SKM-1 treated with dmso at 0.1 percent for 144 hours (cell line): Measurements from ENCODE around the gene FSTL4.

Experiments used
- DNase-seq: peaks from one replicate; lab custom pipeline; 2025; ENCODE audit not compliant: unreplicated experiment; lab: John Stamatoyannopoulos, UW

The FSTL4 gene

GRCh38 chr5:133371371-133372155, 240.8 kb downstream of the FSTL4 start:
- no peak for DNase-seq

DNA sequence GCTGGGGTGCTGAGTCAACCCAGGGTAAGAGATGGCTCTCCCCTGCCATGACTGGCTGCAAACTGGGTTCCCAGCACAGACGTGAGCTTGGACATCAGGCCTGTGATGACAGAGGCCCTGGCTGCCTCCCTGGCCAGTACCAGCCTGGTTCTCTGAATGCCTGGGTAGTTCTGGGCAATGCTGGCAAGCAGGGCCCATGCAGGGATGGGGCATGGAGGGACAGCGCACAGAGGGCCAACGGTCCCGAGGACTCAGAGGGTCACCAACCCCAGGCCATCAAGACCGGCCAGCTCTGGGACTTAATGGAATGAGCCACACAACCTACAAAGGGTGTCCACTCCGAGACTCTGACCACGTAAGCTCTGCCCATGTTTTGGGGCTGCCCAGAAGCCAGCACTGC, 241.4 kb downstream of the FSTL4 start:
- no peak for DNase-seq

- DNase-seq, result no peak
Measured at GRCh38 chr5:133370036-133370831, 242.1 kb downstream of the FSTL4 start.

DNA sequence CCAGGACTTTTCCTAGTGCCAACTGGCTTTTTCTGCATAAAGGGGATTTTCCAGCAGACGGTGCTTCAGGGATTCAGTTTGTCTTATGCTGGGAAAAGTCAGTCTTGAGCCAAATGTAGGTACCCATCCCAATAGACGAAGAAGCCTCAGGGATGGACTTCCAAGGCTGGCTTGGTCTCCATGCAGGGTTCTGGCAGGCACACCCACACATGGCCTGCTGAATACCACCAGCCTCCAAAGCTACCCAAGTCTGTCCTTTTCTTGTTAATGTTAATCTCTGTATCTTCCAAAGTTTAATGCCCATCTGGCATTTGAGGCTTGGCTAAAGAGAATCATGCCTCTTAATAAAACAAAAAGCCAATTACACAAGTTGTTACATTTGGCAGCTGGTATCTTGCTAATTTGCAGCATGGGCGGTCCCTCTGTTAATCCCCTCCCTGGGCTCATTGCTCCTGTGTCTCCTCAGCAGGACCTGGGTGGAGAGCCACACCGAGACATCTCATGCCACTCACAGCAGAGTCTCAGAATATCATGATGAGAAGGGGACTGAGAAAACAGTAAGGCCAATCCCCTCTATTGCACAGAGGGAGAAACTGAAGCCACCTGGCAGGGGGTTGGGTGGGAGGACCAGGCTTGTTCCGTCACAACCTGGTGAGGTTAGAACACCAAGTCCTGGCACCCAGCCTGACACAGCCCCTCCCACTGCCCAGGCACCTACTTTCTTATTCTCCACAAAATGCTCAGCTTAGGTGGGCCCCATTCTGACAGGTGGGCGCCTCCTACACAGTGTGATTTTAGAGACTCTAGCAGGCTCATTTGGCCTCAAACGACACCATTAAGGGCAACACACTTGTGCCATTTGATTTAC, 243.2 kb downstream of the FSTL4 start:
- no peak for DNase-seq

DNA sequence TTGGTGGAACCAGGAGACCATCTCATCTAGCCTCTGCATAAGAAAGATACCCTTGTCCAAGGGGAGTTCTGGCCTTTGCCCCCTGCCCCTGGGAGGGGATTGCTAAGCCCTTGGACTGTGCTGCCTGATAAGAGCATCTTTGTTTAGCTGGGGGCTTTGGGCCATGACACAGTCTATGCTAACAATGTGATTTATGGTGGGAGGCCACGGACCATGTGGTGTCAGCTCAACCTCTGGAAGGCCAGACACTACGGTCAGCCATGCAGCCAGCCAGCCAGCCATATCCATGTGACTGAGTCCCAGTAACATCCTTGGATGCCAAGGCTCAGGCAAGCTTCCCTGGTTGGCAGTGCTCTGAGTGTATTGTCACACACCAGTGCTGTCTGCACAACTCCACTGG, 244.4 kb downstream of the FSTL4 start:
- DNase-seq, result no peak

DNA sequence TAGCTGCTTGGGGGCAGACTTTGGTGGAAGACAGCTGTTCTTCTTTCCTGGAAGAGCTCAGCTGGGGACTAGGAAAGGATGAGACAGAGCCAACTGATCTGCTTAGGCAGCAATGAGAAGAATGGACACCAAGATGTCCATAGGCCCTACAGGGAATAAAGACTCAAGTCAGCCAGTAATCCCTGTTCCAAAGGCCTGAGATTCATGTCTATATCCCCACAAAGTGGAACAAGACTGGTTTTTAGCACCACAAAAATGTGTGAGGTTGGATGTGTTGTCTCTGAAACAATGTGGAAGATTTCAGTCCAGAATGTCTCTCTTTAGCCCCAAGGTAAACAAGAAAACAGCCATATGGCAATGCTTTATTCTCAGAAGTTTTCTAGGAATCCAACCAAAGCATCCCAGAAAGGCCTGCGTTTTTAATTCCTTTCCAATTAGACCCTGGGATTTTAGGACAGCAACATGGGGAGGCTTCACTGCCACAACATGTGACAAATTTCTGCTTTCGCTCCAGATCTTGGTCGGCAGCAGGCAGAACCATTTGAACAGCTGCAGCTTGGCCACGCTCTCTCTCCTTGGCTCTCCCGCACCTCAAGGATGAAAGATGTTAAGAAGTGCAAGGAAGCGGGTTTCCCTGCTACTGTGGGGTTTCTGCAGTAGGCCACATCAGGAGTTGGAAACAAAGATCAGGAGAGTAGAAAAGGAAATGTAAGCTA, 245.1 kb downstream of the FSTL4 start:
- DNase-seq, result no peak

DNA sequence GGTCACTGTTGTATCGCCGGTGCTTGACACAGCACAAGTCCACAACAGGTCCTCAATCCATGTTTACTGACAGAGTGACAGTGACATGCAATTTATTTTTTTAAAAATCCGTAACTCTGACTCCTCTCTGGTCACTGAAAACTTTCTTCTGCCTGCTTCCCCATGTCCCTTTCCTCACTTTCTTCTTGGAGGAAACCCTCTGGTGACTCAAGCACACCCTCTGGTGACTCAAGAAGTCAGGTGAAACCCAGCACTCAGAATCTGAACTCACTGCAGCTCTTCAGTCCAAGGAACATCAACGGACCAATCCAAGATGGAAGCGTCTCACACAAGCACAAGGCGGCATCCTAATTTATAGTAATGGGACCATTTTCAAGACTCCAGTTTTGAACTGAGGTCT, 245.9 kb downstream of the FSTL4 start:
- no peak for DNase-seq

- no peak for DNase-seq
Measured at GRCh38 chr5:133365738-133366137, 246.6 kb downstream of the FSTL4 start.

- no peak for DNase-seq
Measured at GRCh38 chr5:133364936-133365707, 247.2 kb downstream of the FSTL4 start.

DNA sequence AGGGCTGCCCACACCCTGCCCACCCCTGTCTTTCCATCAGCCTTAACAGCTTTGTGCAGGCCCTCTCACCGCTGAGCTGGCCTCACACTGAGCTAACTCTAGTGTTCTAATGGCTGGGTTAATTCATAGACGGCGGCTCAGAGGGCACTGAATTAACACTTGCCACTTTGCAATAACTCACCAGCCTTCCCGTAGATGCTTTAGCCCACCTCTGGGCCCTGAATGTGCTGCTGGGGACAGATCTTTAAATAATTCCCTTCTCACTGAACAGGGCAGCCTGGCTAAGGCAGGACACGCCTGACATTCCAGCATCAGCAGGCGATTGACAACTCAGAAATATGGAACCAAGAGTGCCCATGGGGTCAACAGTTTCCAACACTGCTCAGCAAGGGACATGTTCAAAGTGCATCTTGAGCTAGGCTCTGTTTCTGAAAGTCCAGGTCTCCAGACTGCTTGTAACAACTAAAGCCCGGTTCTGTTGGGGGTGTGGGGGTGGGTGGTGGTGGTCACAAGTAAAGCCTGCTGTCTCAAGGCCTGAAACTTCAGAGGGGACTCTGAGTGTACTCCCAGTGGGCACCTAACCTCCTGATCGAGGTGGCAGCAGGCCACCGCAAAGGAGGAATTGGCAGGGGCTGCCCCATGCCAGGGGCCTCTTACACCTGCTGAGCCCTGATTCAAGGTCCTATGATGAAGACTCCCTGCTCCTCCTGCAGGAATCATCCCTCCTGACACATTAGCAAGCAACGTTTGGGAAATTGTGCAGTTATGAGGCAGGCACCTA, 248.3 kb downstream of the FSTL4 start:
- DNase-seq, result no peak

DNA sequence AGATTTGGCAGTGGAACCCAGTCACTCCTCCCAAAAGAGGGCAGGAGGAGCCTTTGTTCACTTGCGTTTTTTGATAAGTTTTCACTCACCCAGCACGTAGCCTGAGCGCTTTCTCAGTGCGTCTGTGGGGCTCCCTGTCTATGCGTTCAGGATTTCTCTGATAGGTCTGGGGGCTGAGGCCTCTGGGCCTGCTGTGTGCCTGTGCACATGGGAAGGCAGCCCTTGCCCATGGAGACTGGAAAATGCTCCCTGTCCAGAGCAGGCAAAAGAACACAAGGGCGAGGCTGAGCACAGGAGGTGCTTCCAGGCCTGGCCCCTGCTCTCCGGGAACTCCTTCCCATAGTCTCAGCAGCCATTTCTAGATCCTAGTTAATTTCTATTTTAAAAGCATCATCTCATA, 249.9 kb downstream of the FSTL4 start:
- DNase-seq, result no peak

- DNase-seq, result no peak
Measured at GRCh38 chr5:133361922-133362321, 250.4 kb downstream of the FSTL4 start.

GRCh38 chr5:133360693-133361472, 251.5 kb downstream of the FSTL4 start:
- DNase-seq, result no peak

- DNase-seq, result no peak
Measured at GRCh38 chr5:133359861-133360260, 252.5 kb downstream of the FSTL4 start.

DNA sequence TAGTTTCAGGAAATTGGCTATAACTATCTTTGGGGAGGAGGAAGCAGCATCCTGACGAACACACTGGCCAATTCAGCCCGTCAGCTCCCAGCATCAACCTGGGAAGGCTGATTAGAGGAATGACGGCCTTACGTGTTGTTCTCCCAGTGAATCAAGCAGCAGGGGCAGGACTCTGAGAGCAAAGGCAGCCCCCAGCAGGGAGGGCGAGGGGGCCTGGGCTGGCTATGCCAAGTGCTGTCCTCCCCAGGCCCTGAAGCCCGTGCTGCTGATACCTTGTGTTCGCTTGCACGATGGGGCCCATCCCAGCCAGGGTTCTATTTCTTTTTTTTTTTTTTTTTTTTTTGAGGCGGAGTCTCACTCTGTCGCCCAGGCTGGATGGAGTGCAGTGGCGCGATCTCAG, 254.1 kb downstream of the FSTL4 start:
- no peak for DNase-seq

DNA sequence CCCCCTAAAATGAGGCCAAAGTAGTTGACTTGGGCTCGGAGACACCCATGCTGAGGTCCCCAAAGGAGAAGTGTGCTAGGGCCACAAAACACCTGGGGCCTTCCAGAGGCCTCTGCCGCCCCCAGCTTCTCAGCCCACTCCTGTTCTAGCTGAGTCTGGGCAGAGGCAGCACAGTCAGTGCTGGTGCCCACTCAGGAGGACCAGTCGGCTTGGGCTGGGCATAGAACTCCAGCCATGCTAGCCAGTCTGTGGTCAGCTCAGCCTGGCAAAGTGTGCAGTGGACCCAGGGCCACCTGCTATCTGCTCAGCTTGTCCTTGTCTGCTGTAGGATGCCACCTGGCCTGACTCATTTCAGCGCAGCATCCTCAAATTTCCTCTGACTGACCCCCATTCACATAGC, 254.6 kb downstream of the FSTL4 start:
- no peak for DNase-seq

DNA sequence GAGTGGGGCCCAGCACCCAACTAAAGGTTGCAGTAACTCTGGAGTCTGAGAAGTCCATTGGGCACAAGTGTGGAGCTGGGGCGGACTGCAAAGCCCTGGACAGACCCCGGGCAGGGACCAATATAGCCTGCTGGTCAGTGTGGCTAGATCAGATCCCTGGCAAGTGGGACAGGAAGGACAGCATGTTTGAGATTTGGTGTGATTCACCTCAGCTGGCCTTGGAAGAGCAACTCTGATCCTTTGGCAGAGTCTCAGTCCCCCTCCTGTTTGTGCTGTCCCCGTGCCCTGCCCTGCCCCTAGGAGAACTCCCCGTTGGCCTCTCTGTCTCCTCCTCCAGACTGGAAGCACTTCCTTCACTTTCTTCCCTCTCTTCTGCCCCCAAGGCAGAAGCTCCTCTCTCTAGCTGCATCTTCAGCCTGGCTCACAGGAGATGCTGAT, 255.3 kb downstream of the FSTL4 start:
- no peak for DNase-seq

GRCh38 chr5:133356396-133356983, 255.9 kb downstream of the FSTL4 start:
- DNase-seq, result no peak
